Measurements from ENCODE around the gene DHX16. TPM values are rescaled to one million over a fixed set of nuclear protein-coding genes. Genes with fewer than 3 reads are reported as not detected.
A peak's percentile ranks its signal among the peaks of the same experiment; 100 is the strongest.

The DHX16 gene
- total and polyA plus RNA-seq, 9 of the 15 experiments (the other 6 are each of a cell fraction or from before 2014, with no cell fraction given), result 14.6 to 66.1 (median 47.5) TPM

DNA sequence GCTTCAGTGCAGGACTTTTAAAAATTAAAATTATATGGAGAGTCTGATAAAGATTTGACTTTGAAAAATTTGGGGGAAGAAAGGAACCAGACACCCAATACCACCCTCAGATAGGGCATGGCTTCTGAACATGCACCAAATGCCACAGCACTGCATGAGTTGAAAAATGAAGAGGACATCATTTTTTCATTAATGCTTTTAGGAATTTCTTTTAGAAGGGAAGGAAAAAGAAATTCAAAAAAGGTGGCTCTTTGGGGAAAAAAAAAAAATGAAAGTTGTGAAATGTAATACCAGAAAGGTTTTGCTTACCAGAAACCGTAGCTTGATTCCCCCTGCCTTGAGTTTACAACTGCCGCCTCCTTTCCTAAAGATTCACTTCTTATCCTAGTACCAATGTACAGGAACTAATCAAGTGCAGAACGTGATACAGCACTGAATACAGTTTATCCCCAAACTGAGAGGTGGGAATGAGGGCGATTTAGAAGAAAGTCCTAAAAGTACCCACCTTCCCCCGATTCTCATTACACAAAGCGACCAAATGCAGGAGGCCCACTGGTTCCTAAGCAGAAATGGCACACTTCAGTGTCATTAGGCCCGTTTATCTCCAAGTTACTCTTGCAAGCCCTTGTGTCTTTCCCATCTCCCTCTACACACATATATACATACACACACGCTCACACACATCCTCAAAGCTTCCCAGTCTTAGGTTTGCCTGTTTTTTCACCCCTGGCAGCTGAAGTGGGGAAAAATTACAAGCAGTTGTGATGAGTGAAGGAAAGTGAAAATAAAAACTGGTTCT, 58.6 kb downstream of the DHX16 start (continued):
- TF ChIP-seq, protein P1, sequence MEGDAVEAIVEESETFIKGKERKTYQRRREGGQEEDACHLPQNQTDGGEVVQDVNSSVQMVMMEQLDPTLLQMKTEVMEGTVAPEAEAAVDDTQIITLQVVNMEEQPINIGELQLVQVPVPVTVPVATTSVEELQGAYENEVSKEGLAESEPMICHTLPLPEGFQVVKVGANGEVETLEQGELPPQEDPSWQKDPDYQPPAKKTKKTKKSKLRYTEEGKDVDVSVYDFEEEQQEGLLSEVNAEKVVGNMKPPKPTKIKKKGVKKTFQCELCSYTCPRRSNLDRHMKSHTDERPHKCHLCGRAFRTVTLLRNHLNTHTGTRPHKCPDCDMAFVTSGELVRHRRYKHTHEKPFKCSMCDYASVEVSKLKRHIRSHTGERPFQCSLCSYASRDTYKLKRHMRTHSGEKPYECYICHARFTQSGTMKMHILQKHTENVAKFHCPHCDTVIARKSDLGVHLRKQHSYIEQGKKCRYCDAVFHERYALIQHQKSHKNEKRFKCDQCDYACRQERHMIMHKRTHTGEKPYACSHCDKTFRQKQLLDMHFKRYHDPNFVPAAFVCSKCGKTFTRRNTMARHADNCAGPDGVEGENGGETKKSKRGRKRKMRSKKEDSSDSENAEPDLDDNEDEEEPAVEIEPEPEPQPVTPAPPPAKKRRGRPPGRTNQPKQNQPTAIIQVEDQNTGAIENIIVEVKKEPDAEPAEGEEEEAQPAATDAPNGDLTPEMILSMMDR (IDR thresholded peaks at IDR 0.05 in 2 of 3, conservative IDR thresholded peaks at IDR 0.05 in 1 of 3; ENCODE audit: insufficient read depth in 2 of 3, low read depth in 1 of 3, low read length in 3 of 3), result no peak
- 0 out of 2 replicates have a peak, but pooled peaks have one; percentile 53 for TF ChIP-seq LARP7 (IDR thresholded peaks at IDR 0.05)
- peak; percentile 41; the same call in 1 of the 2 replicates for TF ChIP-seq ZNF766 (CRISPR knock-in tag; conservative IDR thresholded peaks at IDR 0.05)
- TF ChIP-seq, protein P2, sequence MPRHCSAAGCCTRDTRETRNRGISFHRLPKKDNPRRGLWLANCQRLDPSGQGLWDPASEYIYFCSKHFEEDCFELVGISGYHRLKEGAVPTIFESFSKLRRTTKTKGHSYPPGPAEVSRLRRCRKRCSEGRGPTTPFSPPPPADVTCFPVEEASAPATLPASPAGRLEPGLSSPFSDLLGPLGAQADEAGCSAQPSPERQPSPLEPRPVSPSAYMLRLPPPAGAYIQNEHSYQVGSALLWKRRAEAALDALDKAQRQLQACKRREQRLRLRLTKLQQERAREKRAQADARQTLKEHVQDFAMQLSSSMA (CRISPR knock-in tag; IDR thresholded peaks at IDR 0.05), result no peak
- TF ChIP-seq, protein P3, sequence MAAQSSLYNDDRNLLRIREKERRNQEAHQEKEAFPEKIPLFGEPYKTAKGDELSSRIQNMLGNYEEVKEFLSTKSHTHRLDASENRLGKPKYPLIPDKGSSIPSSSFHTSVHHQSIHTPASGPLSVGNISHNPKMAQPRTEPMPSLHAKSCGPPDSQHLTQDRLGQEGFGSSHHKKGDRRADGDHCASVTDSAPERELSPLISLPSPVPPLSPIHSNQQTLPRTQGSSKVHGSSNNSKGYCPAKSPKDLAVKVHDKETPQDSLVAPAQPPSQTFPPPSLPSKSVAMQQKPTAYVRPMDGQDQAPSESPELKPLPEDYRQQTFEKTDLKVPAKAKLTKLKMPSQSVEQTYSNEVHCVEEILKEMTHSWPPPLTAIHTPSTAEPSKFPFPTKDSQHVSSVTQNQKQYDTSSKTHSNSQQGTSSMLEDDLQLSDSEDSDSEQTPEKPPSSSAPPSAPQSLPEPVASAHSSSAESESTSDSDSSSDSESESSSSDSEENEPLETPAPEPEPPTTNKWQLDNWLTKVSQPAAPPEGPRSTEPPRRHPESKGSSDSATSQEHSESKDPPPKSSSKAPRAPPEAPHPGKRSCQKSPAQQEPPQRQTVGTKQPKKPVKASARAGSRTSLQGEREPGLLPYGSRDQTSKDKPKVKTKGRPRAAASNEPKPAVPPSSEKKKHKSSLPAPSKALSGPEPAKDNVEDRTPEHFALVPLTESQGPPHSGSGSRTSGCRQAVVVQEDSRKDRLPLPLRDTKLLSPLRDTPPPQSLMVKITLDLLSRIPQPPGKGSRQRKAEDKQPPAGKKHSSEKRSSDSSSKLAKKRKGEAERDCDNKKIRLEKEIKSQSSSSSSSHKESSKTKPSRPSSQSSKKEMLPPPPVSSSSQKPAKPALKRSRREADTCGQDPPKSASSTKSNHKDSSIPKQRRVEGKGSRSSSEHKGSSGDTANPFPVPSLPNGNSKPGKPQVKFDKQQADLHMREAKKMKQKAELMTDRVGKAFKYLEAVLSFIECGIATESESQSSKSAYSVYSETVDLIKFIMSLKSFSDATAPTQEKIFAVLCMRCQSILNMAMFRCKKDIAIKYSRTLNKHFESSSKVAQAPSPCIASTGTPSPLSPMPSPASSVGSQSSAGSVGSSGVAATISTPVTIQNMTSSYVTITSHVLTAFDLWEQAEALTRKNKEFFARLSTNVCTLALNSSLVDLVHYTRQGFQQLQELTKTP (IDR thresholded peaks at IDR 0.05; ENCODE audit: low read depth in 1 of 2, partially characterized antibody in 2 of 2), result no peak
- TF ChIP-seq HNRNPUL1 (IDR thresholded peaks at IDR 0.05; ENCODE audit: low read length), result peak; percentile 45; the same call in 1 of the 2 replicates
- no peak for TF ChIP-seq RNF2 (IDR thresholded peaks at IDR 0.05)
- TF ChIP-seq RFX7 (CRISPR knock-in tag; IDR thresholded peaks at IDR 0.05), result no peak
- TF ChIP-seq YY1 (IDR thresholded peaks at IDR 0.05; ENCODE audit: borderline replicate concordance in 1 of 3, control insufficient read depth in 1 of 3, extremely low read depth in 1 of 3, insufficient read depth in 3 of 3, insufficient read length in 1 of 3, insufficient replicate concordance in 2 of 3, low read depth in 1 of 3, low read length in 2 of 3), result no peak
- no peak for TF ChIP-seq ZBED1 (IDR thresholded peaks at IDR 0.05)
- peak; percentile 24; the same call in 1 of the 2 replicates for TF ChIP-seq ZNF324 (CRISPR knock-in tag; IDR thresholded peaks at IDR 0.05)
- no peak for TF ChIP-seq U2AF2 (optimal IDR thresholded peaks at IDR 0.05; ENCODE audit: low read depth, low read length)
- TF ChIP-seq ZNF174 (CRISPR knock-in tag; IDR thresholded peaks at IDR 0.05), result no peak
- TF ChIP-seq, protein P4, sequence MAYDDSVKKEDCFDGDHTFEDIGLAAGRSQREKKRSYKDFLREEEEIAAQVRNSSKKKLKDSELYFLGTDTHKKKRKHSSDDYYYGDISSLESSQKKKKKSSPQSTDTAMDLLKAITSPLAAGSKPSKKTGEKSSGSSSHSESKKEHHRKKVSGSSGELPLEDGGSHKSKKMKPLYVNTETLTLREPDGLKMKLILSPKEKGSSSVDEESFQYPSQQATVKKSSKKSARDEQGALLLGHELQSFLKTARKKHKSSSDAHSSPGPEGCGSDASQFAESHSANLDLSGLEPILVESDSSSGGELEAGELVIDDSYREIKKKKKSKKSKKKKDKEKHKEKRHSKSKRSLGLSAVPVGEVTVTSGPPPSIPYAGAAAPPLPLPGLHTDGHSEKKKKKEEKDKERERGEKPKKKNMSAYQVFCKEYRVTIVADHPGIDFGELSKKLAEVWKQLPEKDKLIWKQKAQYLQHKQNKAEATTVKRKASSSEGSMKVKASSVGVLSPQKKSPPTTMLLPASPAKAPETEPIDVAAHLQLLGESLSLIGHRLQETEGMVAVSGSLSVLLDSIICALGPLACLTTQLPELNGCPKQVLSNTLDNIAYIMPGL (CRISPR knock-in tag; IDR thresholded peaks at IDR 0.05), result no peak
- TF ChIP-seq ZFPM2 (CRISPR knock-in tag; IDR thresholded peaks at IDR 0.05), result peak; percentile 41; the same call in 1 of the 2 replicates
- no peak; the same call in 1 of the 2 replicates for TF ChIP-seq ZNF431 (CRISPR knock-in tag; IDR thresholded peaks at IDR 0.05)
- no peak for TF ChIP-seq ZFP36 (IDR thresholded peaks at IDR 0.05; ENCODE audit: low read depth, low read length, partially characterized antibody)
- no peak for TF ChIP-seq RBM34 (IDR thresholded peaks at IDR 0.05; ENCODE audit: borderline replicate concordance, insufficient read depth, low read length)
- TF ChIP-seq HIVEP1 (CRISPR knock-in tag; IDR thresholded peaks at IDR 0.05), result no peak
- no peak for TF ChIP-seq LCOR (CRISPR knock-in tag; IDR thresholded peaks at IDR 0.05)

All from K562 (cell line).